Measurements from ENCODE around the gene MAT1A.

- TF ChIP-seq POLR2AphosphoS5 (IDR thresholded peaks at IDR 0.05; ENCODE audit: low read depth, low read length) (no peak), TAF1 (IDR thresholded peaks at IDR 0.05; ENCODE audit: borderline replicate concordance, insufficient read depth, low read length) (no peak), SIN3A (IDR thresholded peaks at IDR 0.05; ENCODE audit: borderline replicate concordance, insufficient read depth, low read length) (no peak), REST (IDR thresholded peaks at IDR 0.05; ENCODE audit: insufficient read depth in 1 of 2, low read depth in 2 of 2, low read length in 2 of 2) (no peak)
Measured at GRCh38 chr10:80280071-80280800, 9.2 kb downstream of the MAT1A start.

All from PFSK-1 (cell line).